Lower lobe of right lung (tissue), 2 donors: Measurements from ENCODE around the gene CAPN6. TPM values are rescaled to one million over a fixed set of nuclear protein-coding genes. Genes with fewer than 3 reads are reported as not detected.

Experiments used
- ATAC-seq, 2 donors: fragments of 200-7000 bp; cut with Tn5 transposase; one replicate each; pipeline ENCODE4 v1.9.1; 2020 to 2022; ENCODE audit warnings: mild to moderate bottlenecking in 2 of 2, moderate library complexity in 2 of 2
- DNase-seq: peaks from one replicate; pipeline ENCODE4 v3.0.0-alpha.2; 2020
- H3K27ac ChIP-seq: fragments of 200-600 bp; one replicate; pipeline ENCODE4 v1.8.0; 2022
- H3K27me3 ChIP-seq: fragments of 200-600 bp; one replicate; pipeline ENCODE4 v1.8.0; 2022; ENCODE audit warnings: low read depth
- H3K36me3 ChIP-seq: fragments of 200-600 bp; one replicate; pipeline ENCODE4 v1.8.0; 2022; ENCODE audit warnings: mild to moderate bottlenecking
- H3K4me1 ChIP-seq: fragments of 200-600 bp; one replicate; pipeline ENCODE4 v1.8.0; 2022
- H3K4me3 ChIP-seq: fragments of 200-600 bp; one replicate; pipeline ENCODE4 v1.8.0; 2022; ENCODE audit warnings: mild to moderate bottlenecking
- H3K9me3 ChIP-seq: fragments of 200-600 bp; one replicate; pipeline ENCODE4 v1.8.0; 2022
- CTCF ChIP-seq: fragments of 200-600 bp; IDR thresholded peaks from one replicate; pipeline ENCODE4 v1.8.0; 2022; ENCODE audit warnings: antibody characterized with exemption, mild to moderate bottlenecking
- intact Hi-C: fragments of 100-400 bp; cut with DNase I; formaldehyde crosslinking; loops from one replicate; pipeline ENCODE4 v1.11.0; 2022
- total RNA-seq: library from RNA; stranded (reverse); fragmentation: NEBNext Ultra II Directional; extraction: Animal tissue kit (Norgen Biotek cat#: 25700); gene quantifications from one replicate; pipeline ENCODE4 v1.2.1, GENCODE V29; 2021
- donor health status: DM: no; HTN: yes; CAD: no; lungs with severe emphysema.

The CAPN6 gene
- total RNA-seq, 1 donor from 2014 or later: not detected

GRCh38 chrX:111288841-111289240, 18.6 kb upstream of the CAPN6 start:
- Histone ChIP-seq H3K9me3 (no peaks in the 10 kb centered on the region), H3K4me1 (no peaks in the 10 kb centered on the region), H3K36me3 (no peaks in the 10 kb centered on the region), H3K27me3 (no peaks in the 10 kb centered on the region), H3K4me3 (no peak overlapping the region), H3K27ac (no peak overlapping the region)
- ATAC-seq: no peak
- intact Hi-C loops: no loop called here
- TF ChIP-seq CTCF: no peak
- no peak for DNase-seq

GRCh38 chrX:111284631-111285293, 14.5 kb upstream of the CAPN6 start:
- Histone ChIP-seq H3K36me3 (no peaks in the 10 kb centered on the region), H3K4me3 (no peak overlapping the region), H3K9me3 (no peaks in the 10 kb centered on the region), H3K4me1 (no peaks in the 10 kb centered on the region), H3K27me3 (no peaks in the 10 kb centered on the region), H3K27ac (no peak overlapping the region)
- no peak for TF ChIP-seq CTCF
- intact Hi-C loops: no loop called here
- ATAC-seq (no peak), DNase-seq (no peak)

GRCh38 chrX:111283446-111283845, 13.2 kb upstream of the CAPN6 start:
- TF ChIP-seq CTCF: no peak
- Histone ChIP-seq H3K36me3 (no peaks in the 10 kb centered on the region), H3K27ac (no peak overlapping the region), H3K4me3 (no peak overlapping the region), H3K27me3 (no peaks in the 10 kb centered on the region), H3K9me3 (no peaks in the 10 kb centered on the region), H3K4me1 (no peaks in the 10 kb centered on the region)
- no peak for DNase-seq
- intact Hi-C loops: no loop called here
- ATAC-seq: no peak

GRCh38 chrX:111282991-111283390, 12.7 kb upstream of the CAPN6 start:
- no peak for DNase-seq
- no peaks in the 10 kb centered on the region for H3K4me1 ChIP-seq
- no peaks in the 10 kb centered on the region for H3K9me3 ChIP-seq
- H3K36me3 ChIP-seq: no peaks in the 10 kb centered on the region
- intact Hi-C loops: no loop called here
- ATAC-seq: no peak
- no peaks in the 10 kb centered on the region for H3K27me3 ChIP-seq
- no peak overlapping the region for H3K27ac ChIP-seq
- no peak for TF ChIP-seq CTCF
- no peak overlapping the region for H3K4me3 ChIP-seq

- no peak for ATAC-seq
- H3K27me3 ChIP-seq: no peaks in the 10 kb centered on the region
These were observed 11.9 kb upstream of the CAPN6 start for GRCh38 chrX:111282139-111282538.

More at GRCh38 chrX:111282139-111282538, 11.9 kb upstream of the CAPN6 start:
- Histone ChIP-seq H3K27ac (no peak overlapping the region), H3K9me3 (no peaks in the 10 kb centered on the region), H3K4me1 (no peaks in the 10 kb centered on the region), H3K4me3 (no peak overlapping the region), H3K36me3 (no peaks in the 10 kb centered on the region)
- no peak for DNase-seq
- intact Hi-C loops: no loop called here
- no peak for TF ChIP-seq CTCF
